Uterus (tissue), 4 donors: ENCODE measurements around the gene GALNT1. TPM values are rescaled to one million over a fixed set of nuclear protein-coding genes. Genes with fewer than 3 reads are reported as not detected.

Experiments
- DNase-seq, 2 donors: peaks; one replicate each; pipeline ENCODE4 v3.0.0-alpha.2; 2019 to 2020
- H3K27ac ChIP-seq, 2 donors: fragments of 200-600 bp; sonication (generic); 1 replicate in 1 of 2; 2 replicates in 1 of 2; pipeline ENCODE4 v1.5.1; 2016 to 2018
- H3K27me3 ChIP-seq, 2 donors: fragments of 200-600 bp; sonication (generic); one replicate each; pipeline ENCODE4 v1.5.1; 2018 to 2019; ENCODE audit warnings: control low read depth in 1 of 2
- H3K36me3 ChIP-seq, 2 donors: fragments of 200-600 bp; sonication (generic); one replicate each; pipeline ENCODE4 v1.5.1; 2019; ENCODE audit warnings: control low read depth in 1 of 2
- H3K4me1 ChIP-seq, 2 donors: fragments of 200-600 bp; sonication (generic); one replicate each; pipeline ENCODE4 v1.5.1; 2018 to 2019; ENCODE audit warnings: control low read depth in 1 of 2
- H3K4me3 ChIP-seq, 2 donors: fragments of 200-600 bp; sonication (generic); 1 replicate in 1 of 2; 2 replicates in 1 of 2; pipeline ENCODE4 v1.5.1; 2018 to 2019; ENCODE audit warnings: mild to moderate bottlenecking in 1 of 2
- H3K9me3 ChIP-seq, 2 donors: fragments of 200-600 bp; sonication (generic); one replicate each; pipeline ENCODE4 v1.5.1; 2019; ENCODE audit warnings: control low read depth in 1 of 2
- CTCF ChIP-seq, 4 experiments: fragments of 200-600 bp in 2 of 4; fragments of 450-650 bp in 2 of 4; sonication (generic) in 2 of 4; IDR thresholded peaks; one replicate each; pipeline ENCODE4 v1.5.1; 2016 to 2019; ENCODE audit warnings: antibody characterized with exemption in 4 of 4, mild to moderate bottlenecking in 2 of 4, moderate library complexity in 1 of 4
- POLR2A ChIP-seq, 2 donors: fragments of 450-650 bp; IDR thresholded peaks; one replicate each; pipeline ENCODE4 v1.6.1; 2016; ENCODE audit warnings: antibody characterized with exemption in 2 of 2, mild to moderate bottlenecking in 1 of 2, moderate library complexity in 1 of 2
- intact Hi-C: fragments of 100-400 bp; cut with DNase I; formaldehyde crosslinking; loops from one replicate; pipeline ENCODE4 v1.15.1; 2023; ENCODE audit warnings: low total_unique reads
- total RNA-seq, 4 donors: library from RNA; depleted of rRNA in 3 of 4; stranded (reverse); fragments of >200 nt in 3 of 4; gene quantifications; one replicate each; pipeline versions ENCODE4 v1.1.0 to v1.2.4, GENCODE V29; 2014 to 2023
- donor health status: DM: yes; HTN: yes; CAD: no.

The GALNT1 gene
- total RNA-seq, 4 donors from 2014 or later = 13.6 to 98.2 (median 33.3) TPM

GRCh38 chr18:35637227-35637626 lies 55.7 kb downstream of the GALNT1 start:
- no peak overlapping the region for H3K4me3 ChIP-seq
- no peaks in the 10 kb centered on the region for H3K27me3 ChIP-seq
- DNase-seq = no peak
- H3K27ac ChIP-seq = no peak overlapping the region
- TF ChIP-seq POLR2A (IDR thresholded peaks at IDR 0.05) = no peak
- no peak for TF ChIP-seq CTCF (IDR thresholded peaks at IDR 0.05)
- H3K36me3 ChIP-seq = no peaks in the 10 kb centered on the region
- H3K4me1 ChIP-seq = no peaks in the 10 kb centered on the region
- H3K9me3 ChIP-seq = no peaks in the 10 kb centered on the region
- intact Hi-C loops = no loop called here

- no peaks in the 10 kb centered on the region for H3K36me3 ChIP-seq
- DNase-seq = no peak
- no peak for TF ChIP-seq CTCF (IDR thresholded peaks at IDR 0.05)
- TF ChIP-seq POLR2A (IDR thresholded peaks at IDR 0.05) = no peak
- no peaks in the 10 kb centered on the region for H3K4me1 ChIP-seq
- H3K4me3 ChIP-seq = no peak overlapping the region
- H3K27ac ChIP-seq = no peak overlapping the region
- no peaks in the 10 kb centered on the region for H3K27me3 ChIP-seq
- H3K9me3 ChIP-seq = no peaks in the 10 kb centered on the region
- intact Hi-C loops = no loop called here
Measured at GRCh38 chr18:35639296-35639695, 57.8 kb downstream of the GALNT1 start.

DNA sequence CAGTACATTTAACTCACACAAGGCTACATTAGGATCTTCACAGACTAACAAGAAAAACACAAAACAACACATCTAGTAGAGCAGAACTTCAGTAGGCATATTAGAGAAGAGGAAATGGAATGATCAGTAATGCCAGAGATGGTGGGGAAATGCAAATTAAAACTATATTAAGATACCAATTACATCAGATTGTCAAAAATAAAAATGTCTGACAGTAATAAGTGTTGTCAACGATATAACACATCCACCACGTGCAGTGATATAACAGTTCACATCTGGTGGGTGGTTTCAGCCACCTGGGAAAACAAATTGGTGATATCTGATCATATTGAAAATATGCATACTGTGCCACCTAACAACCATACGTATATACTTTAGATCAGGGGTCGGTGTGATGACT lies 59.9 kb downstream of the GALNT1 start:
- intact Hi-C loops = no loop called here
- Histone ChIP-seq H3K9me3 (no peaks in the 10 kb centered on the region), H3K36me3 (no peaks in the 10 kb centered on the region), H3K27me3 (no peaks in the 10 kb centered on the region), H3K4me1 (no peaks in the 10 kb centered on the region), H3K4me3 (no peak overlapping the region), H3K27ac (no peak overlapping the region)
- TF ChIP-seq POLR2A (IDR thresholded peaks at IDR 0.05) = no peak
- TF ChIP-seq CTCF (IDR thresholded peaks at IDR 0.05) = no peak
- no peak for DNase-seq

DNA sequence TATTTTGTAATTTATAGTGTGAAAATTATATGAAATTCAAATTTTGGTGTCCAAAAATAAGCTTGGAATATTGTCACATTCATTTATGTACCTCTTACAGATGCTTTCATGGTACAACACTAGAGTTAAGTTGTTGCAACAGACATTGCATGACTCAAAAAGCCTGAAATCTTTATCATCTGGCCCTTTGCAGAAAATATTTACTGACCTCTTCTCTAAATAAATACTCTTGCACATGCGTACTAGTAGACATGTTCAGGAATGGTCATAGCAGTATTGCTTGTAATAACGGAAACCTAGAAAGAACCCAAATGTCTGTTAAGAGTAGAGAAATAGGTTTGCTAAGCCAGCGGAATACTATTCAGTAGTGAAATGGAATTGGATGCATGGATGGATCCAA lies 60.4 kb downstream of the GALNT1 start:
- H3K4me3 ChIP-seq = no peak overlapping the region
- H3K36me3 ChIP-seq = no peaks in the 10 kb centered on the region
- TF ChIP-seq CTCF (IDR thresholded peaks at IDR 0.05) (no peak), POLR2A (IDR thresholded peaks at IDR 0.05) (no peak)
- no peaks in the 10 kb centered on the region for H3K9me3 ChIP-seq
- no peak overlapping the region for H3K27ac ChIP-seq
- no peaks in the 10 kb centered on the region for H3K27me3 ChIP-seq
- H3K4me1 ChIP-seq = no peaks in the 10 kb centered on the region
- intact Hi-C loops = no loop called here
- no peak for DNase-seq

GRCh38 chr18:35642802-35643201 lies 61.3 kb downstream of the GALNT1 start:
- Histone ChIP-seq H3K27me3 (no peaks in the 10 kb centered on the region), H3K27ac (no peak overlapping the region), H3K9me3 (no peaks in the 10 kb centered on the region), H3K4me3 (no peak overlapping the region), H3K36me3 (no peaks in the 10 kb centered on the region), H3K4me1 (no peaks in the 10 kb centered on the region)
- DNase-seq = no peak
- TF ChIP-seq POLR2A (IDR thresholded peaks at IDR 0.05) (no peak), CTCF (IDR thresholded peaks at IDR 0.05) (no peak)
- intact Hi-C loops = no loop called here
